SW 1271 (cell line): ENCODE measurements around the gene HTR3B.
A peak's percentile ranks its signal among the peaks of the same experiment; 100 is the strongest.
"Not testable (repeated sequence)": the region's sequence is repeated elsewhere in the genome, so short reads cannot be mapped to it uniquely, and the experiment has no call there.

Source experiments
- DNase-seq, 2 experiments: peaks; one replicate each; lab custom pipeline; 2025; lab: John Stamatoyannopoulos, UW

The HTR3B gene

GRCh38 chr11:113884361-113884836 lies 20.2 kb upstream of the HTR3B start:
- no peak for DNase-seq

GRCh38 chr11:113885897-113886296 lies 18.7 kb upstream of the HTR3B start:
- DNase-seq, result no peak

DNA sequence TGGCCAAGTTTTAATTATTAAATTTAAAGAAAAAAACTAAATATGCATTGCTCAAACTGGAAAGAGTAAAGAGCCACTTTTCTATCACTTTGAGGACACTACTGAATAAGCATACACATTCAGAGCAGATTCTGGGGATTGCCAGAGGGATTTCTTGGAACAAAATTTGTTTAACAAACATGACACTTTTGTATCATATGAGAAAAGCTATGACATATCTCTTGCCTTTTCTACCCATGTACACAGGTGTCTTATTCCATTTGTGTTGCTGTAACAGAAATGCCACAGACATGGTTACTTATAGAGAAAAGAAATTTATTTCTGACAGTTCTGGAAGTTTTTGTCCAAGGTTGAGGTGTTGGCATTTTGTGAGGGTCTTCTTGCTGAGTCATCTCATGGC lies 15.7 kb upstream of the HTR3B start:
- no peak for DNase-seq

DNA sequence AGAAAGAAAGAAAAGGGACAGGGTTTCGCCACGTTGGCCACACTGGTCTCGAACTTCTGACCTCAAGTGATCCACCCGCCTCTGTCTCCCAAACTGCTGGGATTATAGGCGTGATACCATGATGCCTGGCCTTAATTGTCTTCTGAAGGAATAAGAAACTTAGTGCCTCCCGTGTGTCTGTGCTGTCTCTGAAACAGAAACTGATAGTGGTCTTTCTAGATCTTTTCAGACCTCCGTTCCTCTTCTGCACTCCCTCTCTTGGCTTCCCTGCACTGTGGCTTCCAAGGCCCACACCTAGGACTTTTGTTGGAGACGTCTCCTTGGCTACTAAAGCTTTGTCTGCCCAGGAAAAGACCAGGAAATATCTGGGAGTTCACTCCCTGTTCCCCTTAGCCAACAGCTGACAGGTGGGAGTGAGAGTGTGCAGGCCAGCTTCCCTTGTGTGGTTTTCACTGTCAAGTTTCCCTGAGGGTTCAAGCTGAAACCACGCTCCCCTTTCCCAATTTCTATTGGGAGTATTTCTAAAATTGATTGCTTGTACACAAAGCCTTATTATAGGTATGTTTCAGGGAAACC lies 10.1 kb upstream of the HTR3B start:
- DNase-seq, result no peak

DNA sequence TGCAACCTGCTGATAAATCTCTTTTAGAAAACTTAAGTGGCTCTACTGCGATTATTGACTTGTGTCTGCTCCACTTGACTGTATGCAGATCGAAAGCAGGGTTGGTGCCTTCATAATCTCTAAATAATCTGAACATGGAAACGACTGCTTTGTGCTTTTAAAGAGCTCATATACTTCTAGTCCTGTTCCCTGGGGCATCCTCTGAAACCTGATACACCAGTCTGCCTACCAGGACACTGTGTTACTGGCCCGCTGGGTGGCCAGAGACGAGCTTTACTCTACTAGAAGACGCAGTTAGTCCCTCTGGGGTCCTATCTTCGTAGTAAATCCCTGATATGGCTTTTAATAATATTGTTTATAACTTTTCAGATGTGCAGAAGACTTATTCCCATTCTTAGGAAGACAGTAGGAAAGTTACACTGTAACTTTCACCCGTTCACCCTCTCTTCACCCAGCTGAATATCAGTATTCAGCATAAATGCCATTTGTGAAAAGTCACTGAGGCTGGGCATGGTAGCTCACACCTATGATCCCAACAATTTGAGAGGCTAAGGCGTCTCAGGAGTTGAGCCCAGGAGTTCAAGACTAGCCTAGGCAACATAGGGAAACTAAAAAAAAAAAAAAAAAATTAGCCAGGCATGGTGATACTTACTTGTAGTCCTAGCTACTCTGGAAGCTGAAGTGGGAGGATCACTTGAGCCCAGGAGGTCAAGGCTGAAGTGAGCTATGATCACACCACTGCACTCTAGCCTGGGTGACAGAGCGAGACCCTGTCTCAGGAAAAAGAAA lies 9.0 kb upstream of the HTR3B start:
- no peak for DNase-seq

DNA sequence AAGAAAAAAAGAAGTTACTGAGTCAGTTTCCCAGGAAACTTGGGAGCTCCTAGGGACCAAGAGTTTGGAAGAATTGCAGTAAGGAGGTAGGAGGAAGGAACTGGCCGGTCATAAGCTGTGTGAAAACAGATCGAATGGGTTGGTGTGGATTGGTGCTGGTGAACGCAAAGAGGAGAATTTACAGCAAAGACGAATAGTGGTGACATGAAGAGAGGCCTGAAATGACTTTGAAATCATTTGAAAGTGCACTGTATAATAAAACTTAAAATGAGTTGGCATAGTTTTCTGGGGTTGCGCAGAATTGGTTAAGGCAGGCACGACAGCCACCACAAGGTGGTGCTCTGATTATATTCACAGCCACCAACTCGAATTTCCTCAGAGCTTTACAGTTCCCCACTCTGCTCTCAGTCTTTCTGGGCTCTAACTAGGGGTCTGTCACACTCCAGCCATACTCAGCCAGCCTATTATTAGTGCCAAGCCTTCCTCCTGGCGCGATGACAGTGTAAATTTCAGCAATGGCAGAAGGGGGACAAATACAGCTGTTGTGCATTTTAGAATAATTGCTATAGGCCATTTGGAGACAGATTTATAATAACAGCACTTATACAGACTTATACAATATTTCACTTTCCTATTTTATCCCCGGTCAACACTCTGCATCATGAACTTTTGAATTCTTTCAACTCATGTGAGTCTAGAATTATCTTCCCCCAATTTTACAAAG lies 8.3 kb upstream of the HTR3B start:
- DNase-seq, result peak in 1 of 2 experiments; percentile 10

DNA sequence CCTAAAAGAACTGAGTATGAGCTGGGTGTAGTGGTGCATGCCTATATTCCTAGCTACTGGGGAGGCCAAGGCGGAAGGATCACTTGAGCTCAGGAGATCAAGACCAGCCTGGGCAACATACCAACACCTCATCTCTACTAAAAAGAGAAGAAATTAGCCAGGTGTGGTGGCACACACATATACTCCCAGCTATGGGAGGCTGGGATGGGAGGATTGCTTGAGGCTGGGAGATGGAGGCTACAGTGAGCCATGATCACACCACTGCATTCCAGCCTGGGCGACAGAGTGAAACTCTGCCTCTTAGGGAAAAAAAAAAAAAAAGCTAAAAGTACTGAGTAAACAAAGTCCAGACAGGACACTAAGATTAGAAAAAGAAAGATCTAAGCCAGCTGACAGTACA lies 3.5 kb upstream of the HTR3B start:
- DNase-seq, result no peak

GRCh38 chr11:113906038-113906437 lies 1.4 kb downstream of the HTR3B start:
- no peak for DNase-seq

- DNase-seq, result no peak
Observed at GRCh38 chr11:113906516-113906915, 1.9 kb downstream of the HTR3B start.

GRCh38 chr11:113907152-113907551 lies 2.6 kb downstream of the HTR3B start:
- DNase-seq, result no peak

DNA sequence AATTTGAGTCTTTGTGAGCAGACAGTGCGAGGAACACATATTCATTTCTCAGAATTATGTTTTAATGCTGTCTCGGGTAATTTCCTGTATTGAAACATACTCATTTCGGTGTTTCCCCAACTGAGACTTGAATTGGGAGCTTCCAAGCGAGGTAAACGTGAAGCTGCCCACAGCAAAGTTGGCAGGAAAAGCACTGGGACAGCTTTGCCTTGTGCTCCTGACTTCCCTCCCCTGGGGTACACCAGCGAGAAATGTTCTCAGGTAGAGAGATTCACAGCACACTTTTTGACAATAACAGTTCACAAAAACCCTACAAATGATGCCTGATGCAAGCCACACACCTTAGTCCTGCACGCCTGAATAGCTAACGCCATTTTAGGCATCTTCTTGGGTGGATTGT lies 3.1 kb downstream of the HTR3B start:
- DNase-seq, result no peak

GRCh38 chr11:113908098-113908497 lies 3.5 kb downstream of the HTR3B start:
- DNase-seq, result no peak

- DNase-seq, result not testable (repeated sequence)
Observed at GRCh38 chr11:113911491-113911890, 6.9 kb downstream of the HTR3B start.

DNA sequence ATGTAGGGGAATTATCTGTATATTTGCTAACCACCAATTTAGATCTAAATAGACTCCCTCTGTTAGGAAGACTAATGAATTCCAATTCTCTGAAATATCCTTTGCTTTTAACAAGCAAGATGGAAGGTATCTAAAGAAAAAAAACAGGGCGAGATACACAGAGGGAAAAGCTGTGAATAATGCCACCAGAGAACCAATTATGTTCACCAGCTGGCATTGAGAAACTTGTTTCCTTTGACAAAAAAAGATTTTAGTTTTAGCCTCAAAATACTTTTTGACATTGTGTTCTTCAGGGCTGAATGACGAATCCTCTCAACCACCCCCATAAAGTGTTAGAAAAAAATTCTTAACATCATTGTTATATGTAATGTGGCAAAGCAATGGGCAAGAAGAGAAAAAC lies 19.0 kb downstream of the HTR3B start:
- no peak for DNase-seq

DNA sequence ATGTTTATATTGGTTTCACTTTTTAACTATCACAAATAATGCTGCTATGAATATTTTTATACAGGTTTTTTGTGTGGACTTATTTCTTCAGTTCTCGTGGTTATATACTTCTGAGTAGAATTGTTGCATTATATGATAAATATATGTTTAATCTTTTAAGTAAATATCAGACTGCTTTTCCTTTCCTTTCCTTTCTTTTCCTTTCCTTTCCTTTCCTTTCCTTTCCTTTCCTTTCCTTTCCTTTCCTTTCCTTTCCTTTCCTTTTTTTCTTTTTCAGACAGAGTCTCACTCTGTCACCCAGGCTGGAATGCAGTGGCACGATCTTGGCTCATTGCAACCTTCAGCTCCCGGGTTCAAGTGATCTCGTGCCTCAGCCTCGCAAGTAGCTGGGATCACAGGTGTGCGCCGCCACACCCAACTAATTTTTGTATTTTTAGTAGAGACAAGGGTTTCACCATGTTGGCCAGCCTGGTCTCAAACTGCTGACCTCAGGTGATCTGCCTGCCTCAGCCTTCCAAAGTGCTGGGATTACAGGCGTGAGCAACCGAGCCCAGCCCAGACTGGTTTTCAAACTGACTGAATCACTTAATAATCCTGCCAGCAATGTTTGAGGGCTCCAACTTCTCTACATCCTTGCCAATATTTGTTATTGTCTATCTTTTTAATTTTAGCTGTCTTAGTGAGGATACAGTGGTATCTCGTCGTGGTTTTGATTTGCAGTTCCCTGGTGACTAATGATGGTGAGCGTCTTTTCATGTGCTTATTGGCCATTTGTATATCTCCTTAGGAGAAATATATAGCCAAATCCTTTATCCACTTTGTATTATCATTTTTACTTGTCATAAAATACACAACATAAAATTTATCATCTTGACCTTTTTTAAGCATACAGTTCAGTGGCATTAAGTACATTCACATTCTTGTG lies 21.9 kb downstream of the HTR3B start:
- DNase-seq, result no peak

DNA sequence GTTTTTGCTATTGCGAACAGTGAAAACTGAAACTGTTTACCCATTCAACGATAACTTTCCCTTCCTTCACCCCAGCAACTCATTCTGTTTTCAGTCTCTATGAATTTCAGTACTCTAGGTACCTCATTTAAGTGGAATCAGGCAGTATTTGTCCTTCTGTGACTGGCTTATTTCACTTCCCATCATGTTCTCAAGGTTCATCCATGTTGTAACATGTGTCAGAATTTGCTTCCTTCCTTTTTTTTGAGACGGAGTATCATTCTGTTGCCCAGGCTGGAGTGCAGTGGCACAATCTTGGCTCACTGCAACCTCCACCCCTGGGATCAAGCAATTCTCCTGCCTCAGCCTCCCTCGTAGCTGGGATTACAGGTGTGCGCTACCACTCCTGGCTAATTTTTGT lies 23.7 kb downstream of the HTR3B start:
- DNase-seq, result no peak

GRCh38 chr11:113932788-113933187 lies 28.2 kb downstream of the HTR3B start:
- no peak for DNase-seq

DNA sequence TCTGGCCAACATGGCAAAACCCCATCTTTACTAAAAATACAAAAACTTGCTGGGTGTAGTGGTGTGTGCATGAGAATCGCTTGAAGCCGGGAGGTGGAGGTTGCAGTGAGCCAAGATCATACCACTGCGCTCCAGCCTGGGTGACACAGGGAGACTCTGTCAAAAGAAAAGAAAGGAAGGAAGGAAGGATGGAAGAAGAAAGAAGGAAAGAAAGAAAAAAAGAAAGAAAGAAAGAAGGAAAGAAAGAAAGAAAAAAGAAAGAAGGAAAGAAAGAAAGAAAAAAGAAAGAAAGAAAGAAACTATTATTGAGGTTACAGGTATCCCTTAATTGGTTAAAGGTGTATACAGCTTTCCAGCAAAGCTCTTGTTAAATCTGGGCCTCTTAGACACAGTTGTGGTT lies 29.6 kb downstream of the HTR3B start:
- DNase-seq, result not testable (repeated sequence)

DNA sequence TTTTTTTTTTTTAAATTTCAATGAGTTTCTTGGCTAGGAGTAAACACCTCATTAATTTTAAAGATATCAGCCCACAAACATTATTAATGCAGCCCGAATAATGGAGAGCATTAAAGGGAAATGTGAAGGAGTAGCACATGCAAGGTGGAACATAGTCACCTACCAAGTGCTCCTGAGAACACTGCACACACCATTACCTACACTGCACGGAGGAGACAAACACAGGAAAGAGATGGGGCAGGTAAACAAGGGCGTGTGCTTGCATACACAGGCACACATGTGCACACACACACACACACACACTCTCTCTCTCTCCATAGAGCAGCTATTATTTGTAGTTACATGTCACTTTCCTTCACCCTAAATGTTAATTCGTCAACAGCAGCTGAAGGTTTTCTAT lies 30.2 kb downstream of the HTR3B start:
- DNase-seq, result no peak

DNA sequence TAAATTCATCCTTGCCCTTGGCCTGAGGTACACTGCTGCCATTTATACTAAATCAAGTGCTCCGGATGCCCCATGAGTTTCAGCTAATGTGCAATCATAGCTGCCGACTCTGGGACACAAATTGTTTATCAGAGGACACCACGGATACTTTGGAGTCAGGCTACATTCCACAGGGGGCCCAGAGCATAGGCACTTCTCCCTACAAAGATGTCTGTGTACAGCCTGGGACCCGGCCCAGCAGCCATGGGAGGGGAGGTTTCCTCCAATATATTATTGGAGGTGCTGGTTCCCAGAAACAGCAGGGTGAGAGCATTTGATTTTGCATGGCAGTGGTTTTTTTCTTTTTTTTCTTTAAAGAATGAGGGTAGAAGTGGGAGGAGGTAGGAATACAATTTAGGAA lies 31.3 kb downstream of the HTR3B start:
- no peak for DNase-seq

GRCh38 chr11:113937918-113938317 lies 33.3 kb downstream of the HTR3B start:
- no peak for DNase-seq

DNA sequence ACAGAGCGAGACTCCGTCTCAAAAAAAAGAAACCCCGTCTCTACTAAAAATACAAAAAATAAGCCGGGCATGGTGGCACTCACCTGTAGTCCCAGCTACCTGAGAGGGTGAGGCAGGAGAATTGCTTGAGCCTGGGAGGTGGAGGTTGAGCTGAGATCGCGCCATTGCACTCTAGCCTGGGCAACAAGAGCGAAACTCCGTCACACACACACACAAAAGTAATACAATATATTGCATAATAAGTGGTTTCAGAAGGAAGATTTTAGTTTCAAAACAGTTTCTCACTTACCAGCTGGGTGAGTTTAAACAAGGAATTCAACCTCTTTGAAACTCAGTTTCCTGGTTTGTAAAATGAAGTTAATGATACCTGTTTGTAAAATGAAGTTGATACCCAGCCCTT lies 37.7 kb downstream of the HTR3B start:
- no peak for DNase-seq
